OCI-LY3 (cell line): ENCODE results near the gene ERMN.

Source experiments
- EZH2phosphoT487 ChIP-seq: fragments of 200-600 bp; shearing (Covaris generic); IDR thresholded peaks from 2 replicates; pipeline ENCODE4 v1.6.1; 2018; ENCODE audit warnings: antibody characterized with exemption, mixed run types, low read depth
- TF ChIP-seq, protein P1 (sequence below): fragments of 200-600, 300-600 bp; sonication (generic); IDR thresholded peaks from 2 replicates; pipeline ENCODE4 v1.5.1; 2014; ENCODE audit warnings: antibody characterized with exemption, low read length, low read depth

DNA sequence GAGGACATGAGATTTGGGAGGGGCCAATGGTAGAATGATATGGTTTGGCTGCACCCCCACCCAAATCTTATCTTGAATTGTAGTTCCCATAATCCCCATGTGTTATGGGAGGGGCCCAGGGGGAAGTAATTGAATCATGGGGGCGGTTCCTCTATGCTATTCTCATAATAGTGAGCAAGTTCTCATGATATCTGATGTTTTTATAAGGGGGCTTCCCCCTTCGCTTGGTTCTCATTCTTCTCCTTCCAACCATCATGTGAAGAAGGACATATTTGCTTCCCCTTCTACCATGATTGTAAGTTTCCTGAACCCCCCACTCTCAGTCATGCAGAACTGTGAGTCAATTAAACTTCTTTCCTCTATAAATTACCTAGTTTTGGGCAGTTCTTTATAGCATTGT, 37.0 kb upstream of the ERMN start:
- TF ChIP-seq, protein P1, sequence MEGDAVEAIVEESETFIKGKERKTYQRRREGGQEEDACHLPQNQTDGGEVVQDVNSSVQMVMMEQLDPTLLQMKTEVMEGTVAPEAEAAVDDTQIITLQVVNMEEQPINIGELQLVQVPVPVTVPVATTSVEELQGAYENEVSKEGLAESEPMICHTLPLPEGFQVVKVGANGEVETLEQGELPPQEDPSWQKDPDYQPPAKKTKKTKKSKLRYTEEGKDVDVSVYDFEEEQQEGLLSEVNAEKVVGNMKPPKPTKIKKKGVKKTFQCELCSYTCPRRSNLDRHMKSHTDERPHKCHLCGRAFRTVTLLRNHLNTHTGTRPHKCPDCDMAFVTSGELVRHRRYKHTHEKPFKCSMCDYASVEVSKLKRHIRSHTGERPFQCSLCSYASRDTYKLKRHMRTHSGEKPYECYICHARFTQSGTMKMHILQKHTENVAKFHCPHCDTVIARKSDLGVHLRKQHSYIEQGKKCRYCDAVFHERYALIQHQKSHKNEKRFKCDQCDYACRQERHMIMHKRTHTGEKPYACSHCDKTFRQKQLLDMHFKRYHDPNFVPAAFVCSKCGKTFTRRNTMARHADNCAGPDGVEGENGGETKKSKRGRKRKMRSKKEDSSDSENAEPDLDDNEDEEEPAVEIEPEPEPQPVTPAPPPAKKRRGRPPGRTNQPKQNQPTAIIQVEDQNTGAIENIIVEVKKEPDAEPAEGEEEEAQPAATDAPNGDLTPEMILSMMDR, result no peak
- no peak for TF ChIP-seq EZH2phosphoT487
